Psoas muscle (tissue), 8 donors: Measurements from ENCODE around the gene TGM4. TPM values are rescaled to one million over a fixed set of nuclear protein-coding genes. Genes with fewer than 3 reads are reported as not detected.

Experiments used
- ATAC-seq, 4 donors: fragments of 200-7000 bp; cut with Tn5 transposase; one replicate each; pipeline ENCODE4 v1.9.1; 2020; ENCODE audit warnings: moderate library complexity in 3 of 4, mild to moderate bottlenecking in 2 of 4
- DNase-seq, 2 donors: peaks; one replicate each; pipeline ENCODE4 v3.0.0-alpha.2; 2020
- H3K27ac ChIP-seq: fragments of 200-600 bp; one replicate; pipeline ENCODE4 v1.8.0; 2022
- H3K27me3 ChIP-seq, 3 donors: fragments of 200-600 bp in 1 of 3; one replicate each; pipeline versions ENCODE4 v1.6.1 to v1.8.0; 2013 to 2022; ENCODE audit warnings: low read length in 2 of 3, mild to moderate bottlenecking in 2 of 3, moderate library complexity in 1 of 3; ENCODE audit not compliant: insufficient read depth in 3 of 3
- H3K36me3 ChIP-seq, 2 donors: fragments of 200-600 bp in 1 of 2; one replicate each; pipeline versions ENCODE4 v1.6.1 to v1.8.0; 2013 to 2022; ENCODE audit warnings: low read depth in 1 of 2, mild to moderate bottlenecking in 1 of 2, moderate library complexity in 1 of 2; ENCODE audit not compliant: insufficient read depth in 1 of 2
- H3K4me1 ChIP-seq: fragments of 200-600 bp; one replicate; pipeline ENCODE4 v1.8.0; 2022
- H3K4me3 ChIP-seq: fragments of 200-600 bp; one replicate; pipeline ENCODE4 v1.8.0; 2022; ENCODE audit warnings: mild to moderate bottlenecking
- H3K9me3 ChIP-seq: fragments of 200-600 bp; one replicate; pipeline ENCODE4 v1.8.0; 2022
- CTCF ChIP-seq: fragments of 200-600 bp; IDR thresholded peaks from one replicate; pipeline ENCODE4 v1.8.0; 2022; ENCODE audit warnings: antibody characterized with exemption
- WGBS, 3 donors: extraction: QIAGEN DNeasy Blood & Tissue Kit; methylation state at CpG; one replicate each; pipeline versions ENCODE4 v1.1.6 to v1.1.7; 2013; 5-methylcytosine and 5-hydroxymethylcytosine counted together
- intact Hi-C, 2 donors: fragments of 100-400 bp; cut with DNase I; formaldehyde crosslinking; loops; one replicate each; pipeline versions ENCODE4 v1.11.0 to v1.14.2; 2022
- polyA plus RNA-seq, 3 donors: library from polyadenylated mRNA; stranded (reverse); fragments of 200-250 nt; gene quantifications; one replicate each; pipeline ENCODE4 v1.2.3, GENCODE V29; 2013
- total RNA-seq, 4 donors: library from RNA; stranded (reverse); fragmentation: NEBNext Ultra II Directional in 2 of 4; extraction: Animal tissue kit (Norgen Biotek cat#: 25700) in 2 of 4; gene quantifications; one replicate each; pipeline versions ENCODE4 v1.2.1 to v1.2.4, GENCODE V29; 2021 to 2023
- donor health status: healthy with polysubstance abuse.
- donor health status: DM: no; HTN: no; CAD: no; lungs with moderate emphysema.
- donor health status: Bipolar disorder and iron deficiency.
- donor health status: healthy.
- donor health status: DM: yes; HTN: yes; CAD: no.
- donor health status: DM: no; HTN: no; CAD: no.
- donor health status: DM: no; HTN: no; CAD: no.
- donor health status: DM: yes; HTN: yes; CAD: no.

TGM4 gene
- total and polyA plus RNA-seq, 7 donors = not detected

GRCh38 chr3:44902628-44903027 lies 28.2 kb downstream of the TGM4 start:
- H3K9me3 ChIP-seq = no peaks in the 10 kb centered on the region
- intact Hi-C loops = no loop called here
- TF ChIP-seq CTCF = no peak
- no peaks in the 10 kb centered on the region for H3K36me3 ChIP-seq
- DNase-seq = no peak
- no peak for ATAC-seq
- H3K4me3 ChIP-seq = no peak overlapping the region
- H3K27ac ChIP-seq = no peak overlapping the region
- 55 to 65% (median 56%) methylated on average over 4 of the region's 4 CpGs for WGBS, 3 donors
- H3K4me1 ChIP-seq = no peaks in the 10 kb centered on the region
- peaks cover 0 to 5% (median 0%) of the 10 kb centered on the region in 3 donors for H3K27me3 ChIP-seq

- no peaks in the 10 kb centered on the region for H3K9me3 ChIP-seq
- ATAC-seq (no peak), DNase-seq (no peak)
- H3K27me3 ChIP-seq = peaks cover 0 to 5% (median 0%) of the 10 kb centered on the region in 3 donors
- no peak overlapping the region for H3K4me3 ChIP-seq
- H3K36me3 ChIP-seq = no peaks in the 10 kb centered on the region
- no peaks in the 10 kb centered on the region for H3K4me1 ChIP-seq
- TF ChIP-seq CTCF = no peak
- no peak overlapping the region for H3K27ac ChIP-seq
- 45 to 52% (median 47%) methylated on average over 2 of the region's 2 CpGs for WGBS, 3 donors
- intact Hi-C loops = no loop called here
Measured at GRCh38 chr3:44903314-44903713, 28.9 kb downstream of the TGM4 start.

- Histone ChIP-seq H3K9me3 (no peaks in the 10 kb centered on the region), H3K27me3 (peaks cover 0 to under 1% (median 0%) of the 10 kb centered on the region in 3 donors), H3K4me3 (no peak overlapping the region), H3K36me3 (no peaks in the 10 kb centered on the region), H3K4me1 (no peaks in the 10 kb centered on the region), H3K27ac (no peak overlapping the region)
- ATAC-seq = no peak
- TF ChIP-seq CTCF = no peak
- 90 to 94% (median 91%) methylated on average over 15 of the region's 15 CpGs for WGBS, 3 donors
- intact Hi-C loops = no loop called here
- no peak for DNase-seq
Measured at GRCh38 chr3:44903751-44904150, 29.3 kb downstream of the TGM4 start.

- ATAC-seq (no peak), DNase-seq (no peak)
- Histone ChIP-seq H3K36me3 (no peaks in the 10 kb centered on the region), H3K9me3 (no peaks in the 10 kb centered on the region), H3K27me3 (no peaks in the 10 kb centered on the region), H3K27ac (no peak overlapping the region), H3K4me3 (no peak overlapping the region), H3K4me1 (no peaks in the 10 kb centered on the region)
- no peak for TF ChIP-seq CTCF
- 79 to 83% (median 81%) methylated on average over 3 of the region's 3 CpGs for WGBS, 3 donors
- intact Hi-C loops = no loop called here
Measured at GRCh38 chr3:44905446-44906157, 31.2 kb downstream of the TGM4 start.

- Histone ChIP-seq H3K4me1 (no peaks in the 10 kb centered on the region), H3K36me3 (no peaks in the 10 kb centered on the region), H3K4me3 (no peak overlapping the region), H3K27ac (no peak overlapping the region), H3K27me3 (no peaks in the 10 kb centered on the region), H3K9me3 (no peaks in the 10 kb centered on the region)
- TF ChIP-seq CTCF = no peak
- no peak for ATAC-seq
- 71 to 91% (median 82%) methylated on average over 4 of the region's 4 CpGs for WGBS, 3 donors
- DNase-seq = no peak
- intact Hi-C loops = no loop called here
Measured at GRCh38 chr3:44906997-44907396, 32.6 kb downstream of the TGM4 start.
